NCI-H128 (cell line): ENCODE measurements around the gene OR5B21.

ENCODE experiments used
- DNase-seq: peaks from one replicate; lab custom pipeline; 2025; ENCODE audit not compliant: unreplicated experiment; lab: John Stamatoyannopoulos, UW

OR5B21 gene

DNA sequence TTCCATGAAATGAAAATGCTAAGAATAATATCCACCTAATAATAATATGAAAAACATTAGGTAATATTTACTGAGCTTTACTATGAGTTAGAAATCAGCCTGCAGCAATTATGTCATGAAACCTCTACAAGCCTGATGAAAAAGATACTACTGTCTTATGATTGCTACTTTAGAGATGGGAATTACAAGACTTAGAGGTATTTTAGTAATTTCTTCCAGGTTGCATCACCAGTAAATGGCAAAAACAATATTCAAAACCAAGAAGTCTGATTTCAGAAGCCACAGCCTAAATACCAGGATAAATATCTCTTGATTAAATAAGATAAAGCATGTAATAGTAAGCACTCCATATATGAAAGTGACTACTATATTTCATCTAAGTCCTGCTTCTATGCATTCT is 13.8 kb downstream of the OR5B21 start:
- no peak for DNase-seq

DNA sequence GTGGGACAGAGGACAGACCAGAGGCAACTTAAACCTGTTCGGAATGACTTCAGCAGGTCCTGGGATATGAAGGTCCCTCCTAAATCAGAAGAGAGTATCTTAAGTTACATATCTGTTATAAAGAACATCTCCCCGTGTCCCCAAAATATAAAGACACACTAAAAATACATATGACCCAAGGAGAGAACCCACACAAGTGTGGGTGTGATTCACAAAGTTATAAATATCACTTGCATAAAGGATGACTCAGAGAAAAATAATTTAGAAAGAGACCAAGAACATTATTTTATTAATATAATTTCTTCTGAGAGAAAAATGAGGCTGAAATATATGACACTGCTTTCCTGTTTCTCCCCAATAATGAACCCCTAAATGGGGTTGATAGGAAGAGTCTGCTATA is 14.2 kb downstream of the OR5B21 start:
- no peak for DNase-seq

DNA sequence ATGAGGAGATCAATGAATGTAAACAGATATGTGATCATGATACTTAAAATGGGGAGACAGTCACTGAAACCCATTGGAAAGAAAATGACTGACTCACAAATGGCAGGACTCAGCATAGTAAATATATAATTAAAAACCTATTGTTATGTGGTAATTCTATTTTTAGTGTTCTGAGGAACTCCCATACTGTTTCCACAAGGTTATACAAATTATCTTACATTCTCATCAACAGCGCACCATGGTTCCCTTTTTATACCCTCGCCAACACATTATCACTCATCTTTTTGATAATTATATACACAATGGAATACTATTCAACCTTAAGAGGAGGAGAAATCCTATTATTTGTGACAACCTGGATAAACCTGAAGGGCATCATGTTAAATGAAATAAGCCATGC is 17.1 kb downstream of the OR5B21 start:
- no peak for DNase-seq

DNA sequence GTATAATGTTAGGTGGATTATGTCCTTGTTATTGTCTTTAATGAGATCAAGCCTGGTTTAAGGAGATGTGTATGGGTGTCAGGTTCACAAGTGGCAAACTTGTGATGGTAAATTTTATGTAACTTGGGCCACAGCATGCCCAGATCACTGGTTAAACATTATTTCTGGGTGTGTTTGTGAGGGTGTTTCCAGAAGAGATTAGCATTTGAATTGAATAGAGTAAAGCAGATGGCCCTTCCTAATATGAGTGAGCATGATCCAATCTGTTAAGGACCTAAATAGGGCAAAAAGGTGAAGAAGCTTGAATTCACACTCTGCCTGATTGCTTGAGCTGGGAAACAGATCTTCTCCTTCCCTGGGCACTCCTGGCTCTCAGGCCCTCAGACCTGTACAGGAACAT is 20.7 kb downstream of the OR5B21 start:
- DNase-seq = no peak

DNA sequence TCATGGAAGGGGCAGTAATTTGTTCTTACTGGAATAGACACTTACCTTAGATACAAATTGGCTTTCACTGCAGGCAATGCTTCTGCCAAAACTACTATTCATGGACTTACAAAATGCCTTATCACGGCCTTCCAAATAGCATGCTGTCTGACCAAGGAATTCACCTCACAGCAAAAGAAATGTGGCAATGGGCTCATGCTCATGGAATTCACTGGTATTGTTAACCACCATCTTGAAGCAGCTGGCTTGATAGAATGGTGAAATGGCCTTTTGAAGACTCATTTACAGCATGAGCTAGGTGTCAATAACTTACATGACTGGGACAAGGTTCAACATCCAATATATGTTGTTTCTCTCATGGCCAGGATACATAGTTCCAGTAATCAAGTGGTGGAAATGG is 21.9 kb downstream of the OR5B21 start:
- DNase-seq = no peak

DNA sequence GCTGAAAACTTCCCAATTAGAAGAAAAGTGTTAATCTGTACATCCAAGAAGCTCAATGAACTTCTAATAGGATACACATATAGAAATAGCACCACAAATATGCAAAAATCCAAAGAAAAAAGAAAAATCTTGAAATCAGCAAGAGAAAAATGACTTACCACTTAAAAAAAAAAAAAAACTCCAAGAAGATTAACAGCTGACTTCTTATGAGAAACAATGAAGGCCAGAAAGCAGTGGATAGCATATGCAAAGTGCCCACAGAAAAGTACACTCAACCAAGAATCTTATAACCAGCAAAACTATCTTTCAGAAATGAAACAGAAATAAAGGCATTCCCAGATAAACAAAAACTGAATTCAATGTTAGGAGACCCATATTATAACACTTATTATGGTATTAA is 36.0 kb downstream of the OR5B21 start:
- no peak for DNase-seq

DNA sequence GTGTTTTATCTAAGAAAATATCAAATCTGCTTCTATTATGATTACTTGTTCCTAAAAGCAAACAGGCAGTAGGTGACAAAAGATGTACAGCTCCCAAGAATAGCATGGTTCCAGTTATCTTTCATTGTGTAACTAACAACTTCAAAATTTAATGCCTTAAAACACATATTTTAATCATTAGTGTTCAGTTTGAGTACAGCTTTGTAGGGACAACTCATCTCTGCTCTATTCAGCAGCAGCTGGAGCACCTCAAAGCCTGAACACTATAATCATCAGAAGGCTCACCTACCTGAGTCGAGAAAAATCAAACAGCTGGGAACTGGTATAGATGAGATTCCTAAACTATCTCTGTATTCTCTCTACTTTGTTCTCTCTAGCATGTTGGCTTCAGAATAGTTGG is 41.6 kb downstream of the OR5B21 start:
- DNase-seq = no peak

DNA sequence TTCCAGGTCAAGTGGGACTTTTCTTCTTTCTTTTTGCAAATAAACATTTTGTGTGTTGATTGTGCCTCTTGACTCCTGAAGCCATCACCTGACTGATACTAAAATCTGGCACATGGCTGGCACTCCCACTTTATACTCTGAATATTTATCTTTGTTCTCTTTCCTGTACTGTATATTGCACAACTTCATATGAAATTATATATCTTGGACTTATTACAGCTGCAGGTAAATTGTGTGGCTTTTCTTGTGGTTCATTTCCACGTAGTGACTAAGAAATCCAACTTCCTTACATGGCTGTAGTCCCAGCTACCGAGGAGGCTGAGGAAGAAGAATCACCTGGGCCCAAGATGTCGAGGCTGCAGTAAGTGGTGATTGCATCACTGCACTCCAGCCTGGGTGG is 42.2 kb downstream of the OR5B21 start:
- no peak for DNase-seq
